GM10266 (cell line): ENCODE measurements around the gene ZBTB21.

Source experiments
- DNase-seq: peaks from one replicate; pipeline ENCODE4 v3.0.0; 2012; ENCODE audit errors: extremely low spot score
- TF ChIP-seq, protein P1 (sequence below): IDR thresholded peaks from 2 replicates; pipeline ENCODE4 v1.5.1; 2012; ENCODE audit warnings: mild to moderate bottlenecking, low read depth; ENCODE audit not compliant: control insufficient read depth, insufficient read depth; ENCODE audit errors: missing control alignments

ZBTB21 gene

GRCh38 chr21:41942457-41942856 is 67.7 kb downstream of the ZBTB21 start:
- TF ChIP-seq, protein P1, sequence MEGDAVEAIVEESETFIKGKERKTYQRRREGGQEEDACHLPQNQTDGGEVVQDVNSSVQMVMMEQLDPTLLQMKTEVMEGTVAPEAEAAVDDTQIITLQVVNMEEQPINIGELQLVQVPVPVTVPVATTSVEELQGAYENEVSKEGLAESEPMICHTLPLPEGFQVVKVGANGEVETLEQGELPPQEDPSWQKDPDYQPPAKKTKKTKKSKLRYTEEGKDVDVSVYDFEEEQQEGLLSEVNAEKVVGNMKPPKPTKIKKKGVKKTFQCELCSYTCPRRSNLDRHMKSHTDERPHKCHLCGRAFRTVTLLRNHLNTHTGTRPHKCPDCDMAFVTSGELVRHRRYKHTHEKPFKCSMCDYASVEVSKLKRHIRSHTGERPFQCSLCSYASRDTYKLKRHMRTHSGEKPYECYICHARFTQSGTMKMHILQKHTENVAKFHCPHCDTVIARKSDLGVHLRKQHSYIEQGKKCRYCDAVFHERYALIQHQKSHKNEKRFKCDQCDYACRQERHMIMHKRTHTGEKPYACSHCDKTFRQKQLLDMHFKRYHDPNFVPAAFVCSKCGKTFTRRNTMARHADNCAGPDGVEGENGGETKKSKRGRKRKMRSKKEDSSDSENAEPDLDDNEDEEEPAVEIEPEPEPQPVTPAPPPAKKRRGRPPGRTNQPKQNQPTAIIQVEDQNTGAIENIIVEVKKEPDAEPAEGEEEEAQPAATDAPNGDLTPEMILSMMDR: no peak
- no peak for DNase-seq

DNA sequence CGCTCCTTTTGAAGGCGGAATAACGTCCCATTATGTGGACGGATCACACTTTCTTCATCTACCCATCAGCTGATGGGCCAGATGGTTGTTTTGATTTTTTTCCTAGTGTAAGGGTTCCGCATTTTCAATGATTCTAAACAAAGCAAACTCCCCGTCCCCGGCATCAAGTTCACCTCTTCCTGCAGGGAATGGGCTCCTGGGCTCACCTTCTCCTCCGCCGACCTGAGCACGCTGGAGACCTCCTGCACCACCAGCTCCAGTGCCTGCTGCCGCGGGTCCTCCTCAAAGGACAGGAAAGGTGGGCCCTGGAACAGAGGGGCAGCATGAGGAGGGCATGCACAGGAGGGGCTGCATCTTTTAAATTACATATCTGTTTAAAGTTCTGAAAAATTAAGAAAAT is 68.2 kb downstream of the ZBTB21 start:
- TF ChIP-seq, protein P1: no peak
- DNase-seq: no peak

GRCh38 chr21:41940431-41940830 is 69.7 kb downstream of the ZBTB21 start:
- TF ChIP-seq, protein P1: no peak
- no peak for DNase-seq

DNA sequence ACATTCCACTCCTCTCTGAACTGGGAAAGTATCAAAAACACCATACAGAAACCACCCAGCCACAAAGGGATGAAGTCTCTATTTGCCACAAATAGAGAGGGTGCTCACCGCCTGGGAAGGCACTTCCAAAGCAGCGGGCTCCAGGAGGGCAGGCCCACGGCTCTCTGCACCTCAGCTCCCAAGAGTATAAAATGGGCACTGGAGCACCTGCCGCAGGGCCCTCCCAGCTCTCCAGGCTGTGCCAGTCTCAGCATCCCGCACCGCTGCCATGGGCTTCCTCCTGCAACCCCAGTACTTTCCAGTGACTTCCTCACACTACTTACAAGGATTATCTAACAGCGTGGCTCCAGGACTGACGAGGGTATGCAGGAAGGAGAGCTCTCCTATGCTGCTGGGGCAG is 70.8 kb downstream of the ZBTB21 start:
- no peak for DNase-seq
- TF ChIP-seq, protein P1: no peak
